Esophagus muscularis mucosa (tissue), 3 donors: ENCODE measurements around the gene ZNF124.

Experiments
- POLR2A ChIP-seq: fragments of 450-650 bp; IDR thresholded peaks from one replicate; pipeline ENCODE4 v1.6.1; 2017; ENCODE audit warnings: antibody characterized with exemption, moderate library complexity, mild to moderate bottlenecking, low read depth
- POLR2AphosphoS5 ChIP-seq, 2 donors: sonication (generic); formaldehyde crosslinking; IDR thresholded peaks; one replicate each; pipeline ENCODE4 v1.6.1; 2017; ENCODE audit warnings: antibody characterized with exemption in 2 of 2
- TF ChIP-seq, protein P1 (sequence below), 3 experiments: fragments of 200-600 bp in 2 of 3; fragments of 450-650 bp in 1 of 3; sonication (generic) in 2 of 3; IDR thresholded peaks; one replicate each; pipeline ENCODE4 v1.5.1; 2017 to 2019; ENCODE audit warnings: antibody characterized with exemption in 3 of 3, mild to moderate bottlenecking in 2 of 3, moderate library complexity in 1 of 3

GRCh38 chr1:247198781-247199180 lies 27.0 kb upstream of the ZNF124 start:
- TF ChIP-seq, protein P1, sequence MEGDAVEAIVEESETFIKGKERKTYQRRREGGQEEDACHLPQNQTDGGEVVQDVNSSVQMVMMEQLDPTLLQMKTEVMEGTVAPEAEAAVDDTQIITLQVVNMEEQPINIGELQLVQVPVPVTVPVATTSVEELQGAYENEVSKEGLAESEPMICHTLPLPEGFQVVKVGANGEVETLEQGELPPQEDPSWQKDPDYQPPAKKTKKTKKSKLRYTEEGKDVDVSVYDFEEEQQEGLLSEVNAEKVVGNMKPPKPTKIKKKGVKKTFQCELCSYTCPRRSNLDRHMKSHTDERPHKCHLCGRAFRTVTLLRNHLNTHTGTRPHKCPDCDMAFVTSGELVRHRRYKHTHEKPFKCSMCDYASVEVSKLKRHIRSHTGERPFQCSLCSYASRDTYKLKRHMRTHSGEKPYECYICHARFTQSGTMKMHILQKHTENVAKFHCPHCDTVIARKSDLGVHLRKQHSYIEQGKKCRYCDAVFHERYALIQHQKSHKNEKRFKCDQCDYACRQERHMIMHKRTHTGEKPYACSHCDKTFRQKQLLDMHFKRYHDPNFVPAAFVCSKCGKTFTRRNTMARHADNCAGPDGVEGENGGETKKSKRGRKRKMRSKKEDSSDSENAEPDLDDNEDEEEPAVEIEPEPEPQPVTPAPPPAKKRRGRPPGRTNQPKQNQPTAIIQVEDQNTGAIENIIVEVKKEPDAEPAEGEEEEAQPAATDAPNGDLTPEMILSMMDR (IDR thresholded peaks at IDR 0.05): no peak
- TF ChIP-seq POLR2A (no peak), POLR2AphosphoS5 (IDR thresholded peaks at IDR 0.05) (no peak)
